Chondrocyte (in vitro differentiated cells): ENCODE measurements around the gene CECR2. TPM values are rescaled to one million over a fixed set of nuclear protein-coding genes. Genes with fewer than 3 reads are reported as not detected.

Experiments used
- DNase-seq: peaks from one replicate; pipeline ENCODE4 v3.0.0; 2021; ENCODE audit warnings: mixed read lengths, low spot score
- H3K27ac Mint-ChIP-seq: one replicate; pipeline ENCODE4 v1.8.0; 2021; ENCODE audit warnings: mild to moderate bottlenecking, moderate library complexity, mixed read lengths; ENCODE audit not compliant: unreplicated experiment
- H3K27me3 Mint-ChIP-seq: 2 replicates; pipeline ENCODE4 v1.8.0; 2021; ENCODE audit warnings: low read depth, mixed read lengths
- H3K36me3 Mint-ChIP-seq: 2 replicates; pipeline ENCODE4 v1.8.0; 2021; ENCODE audit warnings: low read depth, mixed read lengths
- H3K4me1 Mint-ChIP-seq: 2 replicates; pipeline ENCODE4 v1.8.0; 2021; ENCODE audit warnings: low read depth, mild to moderate bottlenecking, mixed read lengths
- H3K4me3 Mint-ChIP-seq: one replicate; pipeline ENCODE4 v1.8.0; 2021; ENCODE audit warnings: mild to moderate bottlenecking, moderate library complexity, mixed read lengths; ENCODE audit not compliant: unreplicated experiment
- H3K9me3 Mint-ChIP-seq: 2 replicates; pipeline ENCODE4 v1.8.0; 2021; ENCODE audit warnings: low read depth, mixed read lengths
- CTCF ChIP-seq: fragments of 200-600 bp; sonication (generic); IDR thresholded peaks from 2 replicates; pipeline ENCODE4 v1.5.0; 2021; ENCODE audit warnings: antibody characterized with exemption, mild to moderate bottlenecking, moderate library complexity
- total RNA-seq: library from RNA; stranded (reverse); gene quantifications from 3 replicates; pipeline ENCODE4 v1.2.1, GENCODE V29; 2021

CECR2 gene
- total RNA-seq, 1 donor from 2014 or later, result 0.20 TPM

- H3K4me1 Mint-ChIP-seq, result peaks cover 23% of the 10 kb centered on the region
- no peak overlapping the region for H3K27ac Mint-ChIP-seq
These were observed 167.0 kb downstream of the CECR2 start for GRCh38 chr22:17536269-17536668.

GRCh38 chr22:17537155-17537554, 167.9 kb downstream of the CECR2 start:
- peaks cover 23% of the 10 kb centered on the region for H3K4me1 Mint-ChIP-seq
- DNase-seq, result no peak
- no peak overlapping the region for H3K4me3 Mint-ChIP-seq
- no peak for TF ChIP-seq CTCF
- H3K9me3 Mint-ChIP-seq, result no peaks in the 10 kb centered on the region
- H3K27me3 Mint-ChIP-seq, result no peaks in the 10 kb centered on the region
- H3K27ac Mint-ChIP-seq, result no peak overlapping the region
- no peaks in the 10 kb centered on the region for H3K36me3 Mint-ChIP-seq

More at GRCh38 chr22:17536269-17536668, 167.0 kb downstream of the CECR2 start:
- no peak for TF ChIP-seq CTCF
- Mint-ChIP-seq H3K36me3 (no peaks in the 10 kb centered on the region), H3K27me3 (no peaks in the 10 kb centered on the region), H3K4me3 (no peak overlapping the region), H3K9me3 (no peaks in the 10 kb centered on the region)
- no peak for DNase-seq

GRCh38 chr22:17540481-17540880, 171.2 kb downstream of the CECR2 start:
- no peak for DNase-seq
- Mint-ChIP-seq H3K27me3 (no peaks in the 10 kb centered on the region), H3K4me1 (peaks cover 23% of the 10 kb centered on the region), H3K36me3 (no peaks in the 10 kb centered on the region), H3K27ac (no peak overlapping the region), H3K4me3 (no peak overlapping the region), H3K9me3 (no peaks in the 10 kb centered on the region)
- peak; percentile 9 for TF ChIP-seq CTCF

- Mint-ChIP-seq H3K27ac (no peak overlapping the region), H3K36me3 (no peaks in the 10 kb centered on the region), H3K4me3 (no peak overlapping the region), H3K9me3 (no peaks in the 10 kb centered on the region), H3K4me1 (peaks cover 19% of the 10 kb centered on the region), H3K27me3 (no peaks in the 10 kb centered on the region)
- DNase-seq, result no peak
- TF ChIP-seq CTCF, result no peak
These were observed 172.2 kb downstream of the CECR2 start for GRCh38 chr22:17541476-17541875.

GRCh38 chr22:17542452-17542851, 173.2 kb downstream of the CECR2 start:
- no peak for TF ChIP-seq CTCF
- Mint-ChIP-seq H3K27me3 (no peaks in the 10 kb centered on the region), H3K9me3 (no peaks in the 10 kb centered on the region), H3K27ac (no peak overlapping the region), H3K4me3 (no peak overlapping the region), H3K4me1 (peaks cover 13% of the 10 kb centered on the region), H3K36me3 (no peaks in the 10 kb centered on the region)
- no peak for DNase-seq
